NCI-H1436 (cell line): Measurements from ENCODE around the gene ACOT11.
"Not testable (repeated sequence)": the region's sequence is repeated elsewhere in the genome, so short reads cannot be mapped to it uniquely, and the experiment has no call there.

Source experiments
- DNase-seq: peaks from one replicate; lab custom pipeline; 2025; lab: John Stamatoyannopoulos, UW

Gene ACOT11

GRCh38 chr1:54547601-54548388 is at the start of gene ACOT11:
TSS of gene ACOT11 (plus strand) at chr1:54548228. CDS start at chr1:54548310, 82 bp downstream.
- peak; percentile 80 for DNase-seq

GRCh38 chr1:54498383-54499096 is 49.5 kb upstream of the ACOT11 start:
- no peak for DNase-seq

GRCh38 chr1:54499097-54499359 is 49.0 kb upstream of the ACOT11 start:
- DNase-seq, result no peak

GRCh38 chr1:54499360-54500106 is 48.5 kb upstream of the ACOT11 start:
- peak; percentile 32 for DNase-seq

GRCh38 chr1:54500107-54500431 is 48.0 kb upstream of the ACOT11 start:
- DNase-seq, result no peak

GRCh38 chr1:54501849-54502248 is 46.2 kb upstream of the ACOT11 start:
- no peak for DNase-seq

- no peak for DNase-seq
These were observed 45.7 kb upstream of the ACOT11 start for GRCh38 chr1:54502342-54502741.

GRCh38 chr1:54506594-54506993 is 41.4 kb upstream of the ACOT11 start:
- no peak for DNase-seq

- DNase-seq, result no peak
These were observed 40.8 kb upstream of the ACOT11 start for GRCh38 chr1:54507033-54507870.

- DNase-seq, result no peak
These were observed 37.2 kb upstream of the ACOT11 start for GRCh38 chr1:54510715-54511270.

GRCh38 chr1:54513921-54514580 is 34.0 kb upstream of the ACOT11 start:
- not testable (repeated sequence) for DNase-seq

- DNase-seq, result no peak
These were observed 31.6 kb upstream of the ACOT11 start for GRCh38 chr1:54516249-54516920.

GRCh38 chr1:54517496-54517895 is 30.5 kb upstream of the ACOT11 start:
- DNase-seq, result no peak

- no peak for DNase-seq
These were observed 29.5 kb upstream of the ACOT11 start for GRCh38 chr1:54518489-54518888.

GRCh38 chr1:54519709-54520108 is 28.3 kb upstream of the ACOT11 start:
- DNase-seq, result no peak

GRCh38 chr1:54520631-54521321 is 27.3 kb upstream of the ACOT11 start:
- DNase-seq, result no peak

GRCh38 chr1:54526565-54526964 is 21.5 kb upstream of the ACOT11 start:
- not testable (repeated sequence) for DNase-seq

- no peak for DNase-seq
These were observed 19.4 kb upstream of the ACOT11 start for GRCh38 chr1:54528613-54529012.

- no peak for DNase-seq
These were observed 16.0 kb upstream of the ACOT11 start for GRCh38 chr1:54532033-54532432.

- DNase-seq, result not testable (repeated sequence)
These were observed 11.4 kb upstream of the ACOT11 start for GRCh38 chr1:54536656-54537055.
